HFFc6 (cell line): ENCODE data around the gene GPLD1. TPM values are rescaled to one million over a fixed set of nuclear protein-coding genes. Genes with fewer than 3 reads are reported as not detected.

ENCODE experiments used
- DNase-seq: peaks from one replicate; pipeline ENCODE4 v3.0.0-alpha.2; 2018
- H3K27ac Mint-ChIP-seq: 2 replicates; pipeline ENCODE4 v1.8.0; 2020; ENCODE audit warnings: mild to moderate bottlenecking, mixed read lengths
- H3K27me3 Mint-ChIP-seq: 2 replicates; pipeline ENCODE4 v1.8.0; 2021; ENCODE audit warnings: mild to moderate bottlenecking, moderate library complexity, mixed read lengths; ENCODE audit not compliant: insufficient read depth
- H3K36me3 Mint-ChIP-seq: 2 replicates; pipeline ENCODE4 v1.8.0; 2021; ENCODE audit warnings: low read depth, mixed read lengths
- H3K4me1 Mint-ChIP-seq: 2 replicates; pipeline ENCODE4 v1.8.0; 2020; ENCODE audit warnings: low read depth, mixed read lengths
- H3K4me3 Mint-ChIP-seq: 2 replicates; pipeline ENCODE4 v1.8.0; 2020; ENCODE audit warnings: mild to moderate bottlenecking, moderate library complexity, mixed read lengths
- H3K9me3 Mint-ChIP-seq: 2 replicates; pipeline ENCODE4 v1.8.0; 2020; ENCODE audit warnings: mild to moderate bottlenecking, mixed read lengths
- total RNA-seq, 6 experiments: library from RNA; stranded (reverse); fragmentation: NEBNext Ultra II Directional; extraction: Animal tissue kit (Norgen Biotek cat#: 25700); gene quantifications; 2 replicates in 1 of 6; 3 replicates in 5 of 6; pipeline ENCODE4 v1.2.3, GENCODE V29; 2021
- TF ChIP-seq, protein P1 (sequence below): fragments of 200-600 bp; sonication (generic); IDR thresholded peaks from 2 replicates; pipeline ENCODE4 v1.5.0; 2021; ENCODE audit warnings: antibody characterized with exemption, mild to moderate bottlenecking

Gene GPLD1
- total RNA-seq, 6 experiments from 2014 or later: 0.14 to 0.39 (median 0.22) TPM

DNA sequence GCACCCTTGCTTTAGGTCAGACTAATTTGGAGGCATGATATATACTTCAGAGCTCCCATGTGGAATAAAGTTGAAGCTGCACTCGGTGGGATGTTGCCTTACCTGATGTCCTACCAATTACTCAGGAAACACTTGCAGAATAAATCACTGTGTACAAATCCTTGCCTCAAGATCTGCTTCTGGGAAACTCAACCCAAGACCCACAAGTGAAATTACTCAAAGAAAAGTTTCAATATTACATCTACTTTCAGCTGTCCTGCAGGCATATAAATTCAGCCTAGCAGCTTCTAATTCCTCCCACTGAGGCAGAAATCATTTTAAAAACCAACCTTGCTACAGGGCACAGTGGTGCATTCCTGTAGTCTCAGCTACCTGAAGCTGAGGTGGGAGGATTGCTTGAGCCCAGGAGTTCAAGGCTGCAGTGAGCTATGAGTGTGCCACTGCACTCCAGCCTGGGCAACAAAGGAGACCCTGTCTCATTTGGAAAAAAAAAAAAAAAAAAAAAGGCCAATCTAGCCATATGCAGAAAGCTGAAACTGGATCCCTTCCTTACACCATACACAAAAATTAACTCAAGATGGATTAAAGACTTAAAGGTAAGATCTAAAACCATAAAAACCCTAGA is 110.8 kb downstream of the GPLD1 start:
- no peak for DNase-seq
- no peak overlapping the region for H3K27ac Mint-ChIP-seq
- H3K4me3 Mint-ChIP-seq: no peak overlapping the region
- peaks cover 7% of the 10 kb centered on the region for H3K27me3 Mint-ChIP-seq
- TF ChIP-seq, protein P1, sequence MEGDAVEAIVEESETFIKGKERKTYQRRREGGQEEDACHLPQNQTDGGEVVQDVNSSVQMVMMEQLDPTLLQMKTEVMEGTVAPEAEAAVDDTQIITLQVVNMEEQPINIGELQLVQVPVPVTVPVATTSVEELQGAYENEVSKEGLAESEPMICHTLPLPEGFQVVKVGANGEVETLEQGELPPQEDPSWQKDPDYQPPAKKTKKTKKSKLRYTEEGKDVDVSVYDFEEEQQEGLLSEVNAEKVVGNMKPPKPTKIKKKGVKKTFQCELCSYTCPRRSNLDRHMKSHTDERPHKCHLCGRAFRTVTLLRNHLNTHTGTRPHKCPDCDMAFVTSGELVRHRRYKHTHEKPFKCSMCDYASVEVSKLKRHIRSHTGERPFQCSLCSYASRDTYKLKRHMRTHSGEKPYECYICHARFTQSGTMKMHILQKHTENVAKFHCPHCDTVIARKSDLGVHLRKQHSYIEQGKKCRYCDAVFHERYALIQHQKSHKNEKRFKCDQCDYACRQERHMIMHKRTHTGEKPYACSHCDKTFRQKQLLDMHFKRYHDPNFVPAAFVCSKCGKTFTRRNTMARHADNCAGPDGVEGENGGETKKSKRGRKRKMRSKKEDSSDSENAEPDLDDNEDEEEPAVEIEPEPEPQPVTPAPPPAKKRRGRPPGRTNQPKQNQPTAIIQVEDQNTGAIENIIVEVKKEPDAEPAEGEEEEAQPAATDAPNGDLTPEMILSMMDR: no peak
- H3K36me3 Mint-ChIP-seq: no peaks in the 10 kb centered on the region
- no peaks in the 10 kb centered on the region for H3K9me3 Mint-ChIP-seq
- H3K4me1 Mint-ChIP-seq: no peaks in the 10 kb centered on the region

Other genes with a start within 250 kb of the GPLD1 start
- not detected for gene DCDC2, start 131.5 kb downstream of the GPLD1 start, total RNA-seq
- gene MRS2, start 86.6 kb downstream of the GPLD1 start, total RNA-seq: 10 to 100 TPM; 14.7 to 21.1 (median 16.9) TPM
- gene ALDH5A1, start 5.4 kb upstream of the GPLD1 start, total RNA-seq: 1 to 10 TPM in 3 of 6 experiments, under 1 TPM in 3; 0.55 to 2.2 (median 1.2) TPM
- under 1 TPM in 1 of 6 experiments, not detected in 5; 0.05 TPM for gene KIAA0319, start 156.6 kb upstream of the GPLD1 start, total RNA-seq
- gene TDP2, start 177.3 kb upstream of the GPLD1 start, total RNA-seq: 10 to 100 TPM; 27.3 to 33.6 (median 30.7) TPM
- 10 to 100 TPM; 18.7 to 21.9 (median 19.8) TPM for gene ACOT13, start 177.5 kb upstream of the GPLD1 start, total RNA-seq
- gene C6orf62, start 229.6 kb upstream of the GPLD1 start, total RNA-seq: 100 to 1,000 TPM; 105 to 120 (median 115) TPM